Measurements from ENCODE around the gene CYP26B1.

- TF ChIP-seq CTCF (IDR thresholded peaks at IDR 0.05; ENCODE audit: low read length) (no peak), EZH2 (IDR thresholded peaks at IDR 0.05; ENCODE audit: borderline replicate concordance, low read length) (no peak)
These were observed 6.8 kb upstream of the CYP26B1 start for GRCh38 chr2:72154386-72154975.

Measured in OCI-LY1 (cell line).